ENCODE measurements around the gene SEMA4B.

DNA sequence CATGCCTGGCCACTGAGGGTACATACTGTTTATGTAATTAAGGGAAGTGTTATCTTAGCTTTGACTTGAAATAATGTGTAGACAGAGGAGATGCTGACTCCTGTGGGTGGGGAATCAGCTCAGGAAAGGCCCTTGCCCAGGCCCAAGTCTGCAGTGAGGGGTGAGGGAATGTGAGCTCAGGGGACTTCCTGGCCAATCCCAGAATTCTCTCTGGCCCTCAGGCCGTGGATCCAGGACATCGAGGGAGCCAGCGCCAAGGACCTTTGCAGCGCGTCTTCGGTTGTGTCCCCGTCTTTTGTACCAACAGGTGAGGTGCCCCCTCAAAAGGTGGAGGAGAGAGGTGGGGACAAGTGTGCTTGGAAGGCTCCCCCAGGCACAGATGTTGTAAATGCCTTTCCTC lies 26.2 kb downstream of the SEMA4B start:
- no peak for TF ChIP-seq TAF1 (IDR thresholded peaks at IDR 0.05; ENCODE audit: borderline replicate concordance, low read depth, low read length)
- TF ChIP-seq POLR2A (IDR thresholded peaks at IDR 0.05; ENCODE audit: low read depth, low read length) = no peak
- TF ChIP-seq POLR2AphosphoS5 (IDR thresholded peaks at IDR 0.05; ENCODE audit: low read depth, low read length) = no peak

Data from GM12892 (cell line).